HCT116 (cell line): Measurements from ENCODE around the gene TPI1. TPM values are rescaled to one million over a fixed set of nuclear protein-coding genes. Genes with fewer than 3 reads are reported as not detected.

Source experiments
- ATAC-seq: fragments of 200-7000 bp; cut with Tn5 transposase; 2 replicates; pipeline ENCODE4 v1.9.1; 2020; ENCODE audit warnings: mild to moderate bottlenecking, moderate library complexity
- BruUV-seq: library from RNA; stranded (reverse); fragments of 400-500 nt; replicated peaks from 2 replicates; lab custom pipeline; 2021; lab: Mats Ljungman, UMichigan
- CTCF ChIA-PET: fragments of 300-600 bp; sonication (Branson Sonifier 250); formaldehyde crosslinking; loops from one replicate; lab custom pipeline; 2021; ENCODE audit warnings: antibody characterized with exemption; lab: Charles Lee
- POLR2A ChIA-PET: fragments of 300-600, 350-600 bp; sonication (Branson Sonifier 250); formaldehyde crosslinking; loops from one replicate; lab custom pipeline; 2021; ENCODE audit warnings: antibody characterized with exemption; lab: Charles Lee
- RAD21 ChIA-PET, 2 experiments: fragments of 300-600 bp; sonication (Branson Sonifier 250); formaldehyde crosslinking; loops; one replicate each; lab custom pipeline; 2023; ENCODE audit warnings: low total read pairs in 2 of 2; ENCODE audit not compliant: uncharacterized antibody in 2 of 2, unreplicated experiment in 2 of 2, low non-redundant PET in 1 of 2; lab: Charles Lee
- DNase-seq: peaks from one replicate; pipeline ENCODE4 v3.0.0-alpha.2; 2010; ENCODE audit warnings: low read depth, low spot score
- H2AFZ ChIP-seq: fragments of 200-600 bp; shearing (Covaris generic), sonication (generic); 2 replicates; pipeline ENCODE4 v1.6.1; 2017; ENCODE audit warnings: low read depth, mixed run types, mixed read lengths, antibody characterized with exemption, low read length; ENCODE audit not compliant: poor library complexity, severe bottlenecking
- H3K27ac ChIP-seq: 2 replicates; pipeline ENCODE4 v1.5.1; 2012; ENCODE audit warnings: low read depth, low read length
- H3K27me3 ChIP-seq: fragments of 200-600 bp; sonication (generic); 2 replicates; pipeline ENCODE4 v1.6.1; 2016; ENCODE audit warnings: mixed run types, low read length, mixed read lengths; ENCODE audit not compliant: insufficient read depth
- H3K36me3 ChIP-seq, 2 experiments: fragments of 200-500 bp in 1 of 2; fragments of 200-600 bp in 1 of 2; sonication (Bioruptor generic) in 1 of 2; sonication (generic) in 1 of 2; 2 replicates each; pipeline versions ENCODE4 v1.5.1 to v1.6.1; 2014 to 2016; ENCODE audit warnings: low read length in 2 of 2, inconsistent platforms in 1 of 2, mixed read lengths in 1 of 2, mixed run types in 1 of 2; ENCODE audit not compliant: insufficient read depth in 2 of 2, control insufficient read depth in 1 of 2
- H3K4me1 ChIP-seq, 2 experiments: fragments of 200-600 bp in 1 of 2; sonication (generic) in 1 of 2; 2 replicates each; pipeline versions ENCODE4 v1.5.1 to v1.6.1; 2012 to 2017; ENCODE audit warnings: low read length in 2 of 2, inconsistent platforms in 1 of 2, mild to moderate bottlenecking in 1 of 2, mixed read lengths in 1 of 2, mixed run types in 1 of 2, moderate library complexity in 1 of 2; ENCODE audit not compliant: insufficient read depth in 2 of 2, control insufficient read depth in 1 of 2
- H3K4me2 ChIP-seq: fragments of 200-600 bp; sonication (generic); 2 replicates; pipeline ENCODE4 v1.6.1; 2017; ENCODE audit warnings: mixed run types, low read length, mixed read lengths
- H3K4me3 ChIP-seq, 2 experiments: fragments of 200-600 bp in 1 of 2; sonication (generic) in 1 of 2; replicated peaks in 1 of 2; 2 replicates each; pipeline ENCODE4 v1.5.1; 2011 to 2016; ENCODE audit warnings: low read length in 2 of 2, control low read depth in 1 of 2, low read depth in 1 of 2, mild to moderate bottlenecking in 1 of 2, mixed read lengths in 1 of 2, mixed run types in 1 of 2
- H3K79me2 ChIP-seq: fragments of 200-600 bp; sonication (generic); 2 replicates; pipeline ENCODE4 v1.6.1; 2017; ENCODE audit warnings: mild to moderate bottlenecking, mixed run types, low read length, moderate library complexity, mixed read lengths; ENCODE audit not compliant: insufficient read depth
- H3K9ac ChIP-seq: fragments of 200-600 bp; sonication (generic); 2 replicates; pipeline ENCODE4 v1.6.1; 2016; ENCODE audit warnings: low read length, mixed read lengths
- H3K9me2 ChIP-seq: fragments of 200-600 bp; sonication (generic), shearing (Covaris generic); 2 replicates; pipeline ENCODE4 v1.6.1; 2017; ENCODE audit warnings: mixed run types, mild to moderate bottlenecking, moderate library complexity; ENCODE audit not compliant: insufficient read depth
- H3K9me3 ChIP-seq, 2 experiments: fragments of 200-500 bp in 1 of 2; fragments of 200-600 bp in 1 of 2; sonication (Bioruptor generic) in 1 of 2; sonication (generic) in 1 of 2; 2 replicates each; pipeline ENCODE4 v1.6.1; 2014 to 2017; ENCODE audit warnings: low read length in 2 of 2, mixed read lengths in 2 of 2, inconsistent platforms in 1 of 2, low read depth in 1 of 2, mild to moderate bottlenecking in 1 of 2, mixed run types in 1 of 2, moderate library complexity in 1 of 2; ENCODE audit not compliant: control insufficient read depth in 1 of 2, insufficient read depth in 1 of 2
- H4K20me1 ChIP-seq: fragments of 200-600 bp; sonication (generic), shearing (Covaris generic); 2 replicates; pipeline ENCODE4 v1.6.1; 2017; ENCODE audit warnings: mixed run types, mild to moderate bottlenecking, moderate library complexity; ENCODE audit not compliant: insufficient read depth
- ATF3 ChIP-seq: IDR thresholded peaks from 2 replicates; pipeline ENCODE4 v1.6.1; 2012
- EGR1 ChIP-seq: IDR thresholded peaks from 2 replicates; pipeline ENCODE4 v1.6.1; 2012; ENCODE audit warnings: low read depth
- ELF1 ChIP-seq: IDR thresholded peaks from 2 replicates; pipeline ENCODE4 v1.6.1; 2012; ENCODE audit warnings: low read depth, borderline replicate concordance
- EZH2phosphoT487 ChIP-seq: fragments of 200-600 bp; IDR thresholded peaks from 2 replicates; pipeline ENCODE4 v1.6.1; 2018; ENCODE audit warnings: antibody characterized with exemption, borderline replicate concordance
- FOSL1 ChIP-seq: IDR thresholded peaks from 2 replicates; pipeline ENCODE4 v1.6.1; 2012; ENCODE audit warnings: low read depth
- POLR2A ChIP-seq: IDR thresholded peaks from 2 replicates; pipeline ENCODE4 v1.7.0; 2011; ENCODE audit warnings: borderline replicate concordance; ENCODE audit not compliant: insufficient read depth, insufficient read length; ENCODE audit errors: extremely low read depth
- POLR2AphosphoS5 ChIP-seq: IDR thresholded peaks from 2 replicates; pipeline ENCODE4 v1.6.1; 2011; ENCODE audit warnings: mild to moderate bottlenecking, low read depth, low read length, moderate library complexity
- RAD21 ChIP-seq: IDR thresholded peaks from 2 replicates; pipeline ENCODE4 v1.6.1; 2012; ENCODE audit warnings: low read depth, mild to moderate bottlenecking
- SP1 ChIP-seq: IDR thresholded peaks from 2 replicates; pipeline ENCODE4 v1.6.1; 2012; ENCODE audit warnings: low read depth
- SRF ChIP-seq: IDR thresholded peaks from 2 replicates; pipeline ENCODE4 v1.6.1; 2012; ENCODE audit warnings: low read depth
- YY1 ChIP-seq: IDR thresholded peaks from 2 replicates; pipeline ENCODE4 v1.6.1; 2011; ENCODE audit warnings: low read length, low read depth, moderate library complexity, mild to moderate bottlenecking; ENCODE audit not compliant: insufficient replicate concordance; ENCODE audit errors: extremely low read depth
- ZFX ChIP-seq: fragments of 450-650 bp; IDR thresholded peaks from 2 replicates; pipeline ENCODE4 v1.6.1; 2017
- intact Hi-C: fragments of 100-400 bp; cut with micrococcal nuclease; formaldehyde crosslinking; loops from 2 replicates; pipeline ENCODE4 v1.10.0; 2022
- total RNA-seq: library from RNA; stranded (reverse); gene quantifications from one replicate; pipeline ENCODE4 v1.2.1, GENCODE V29; 2021; ENCODE audit not compliant: unreplicated experiment
- TF ChIP-seq, protein P1 (sequence below): IDR thresholded peaks from 2 replicates; pipeline ENCODE4 v1.6.1; 2011; ENCODE audit warnings: mild to moderate bottlenecking, low read length, moderate library complexity; ENCODE audit not compliant: insufficient replicate concordance; ENCODE audit errors: extremely low read depth
- TF ChIP-seq, protein P2 (sequence below): IDR thresholded peaks from 2 replicates; pipeline ENCODE4 v1.6.1; 2012

The TPI1 gene
- total RNA-seq, 1 experiment from 2014 or later: 1,068 TPM

DNA sequence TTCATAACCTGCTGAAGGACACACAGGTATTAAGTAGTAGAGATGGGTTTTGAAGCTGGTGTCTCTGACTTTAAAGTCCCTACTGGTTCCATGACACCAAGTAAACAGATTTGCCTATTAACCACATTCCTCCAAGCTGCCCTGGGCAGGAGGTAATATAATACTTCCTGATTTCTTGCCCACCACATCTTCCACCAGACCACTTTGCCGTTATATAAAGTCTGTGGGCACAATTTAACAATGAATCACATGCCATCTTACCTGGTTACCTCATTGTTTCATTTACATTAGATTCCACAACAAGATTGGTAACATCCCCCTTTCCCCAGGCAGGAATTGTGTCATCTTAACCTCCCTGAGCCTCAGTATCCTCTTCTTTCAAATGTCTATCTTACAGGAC lies 36.4 kb downstream of the TPI1 start:
- no peak for DNase-seq
- no TSS peak for BruUV-seq
- RAD21 ChIA-PET: no interaction called here
- Histone ChIP-seq H3K27ac (0 out of 2 replicates have a peak overlapping the region, but pooled peaks have one; percentile 26), H2AFZ (no peak overlapping the region), H3K79me2 (no peaks in the 10 kb centered on the region), H3K36me3 (no peaks in the 10 kb centered on the region), H3K4me3 (peak overlapping the region in 1 of 2 experiments; percentile 82; a peak in 2 of 4 replicates), H3K9me3 (no peaks in the 10 kb centered on the region), H3K27me3 (no peaks in the 10 kb centered on the region), H4K20me1 (no peaks in the 10 kb centered on the region), H3K4me2 (peak overlapping the region; percentile 98), H3K4me1 (peaks cover 10 to 31% of the 10 kb centered on the region in 2 experiments), H3K9me2 (no peaks in the 10 kb centered on the region), H3K9ac (peak overlapping the region; percentile 80; the same call in 1 of the 2 replicates)
- no peak for TF ChIP-seq YY1
- TF ChIP-seq, protein P1, sequence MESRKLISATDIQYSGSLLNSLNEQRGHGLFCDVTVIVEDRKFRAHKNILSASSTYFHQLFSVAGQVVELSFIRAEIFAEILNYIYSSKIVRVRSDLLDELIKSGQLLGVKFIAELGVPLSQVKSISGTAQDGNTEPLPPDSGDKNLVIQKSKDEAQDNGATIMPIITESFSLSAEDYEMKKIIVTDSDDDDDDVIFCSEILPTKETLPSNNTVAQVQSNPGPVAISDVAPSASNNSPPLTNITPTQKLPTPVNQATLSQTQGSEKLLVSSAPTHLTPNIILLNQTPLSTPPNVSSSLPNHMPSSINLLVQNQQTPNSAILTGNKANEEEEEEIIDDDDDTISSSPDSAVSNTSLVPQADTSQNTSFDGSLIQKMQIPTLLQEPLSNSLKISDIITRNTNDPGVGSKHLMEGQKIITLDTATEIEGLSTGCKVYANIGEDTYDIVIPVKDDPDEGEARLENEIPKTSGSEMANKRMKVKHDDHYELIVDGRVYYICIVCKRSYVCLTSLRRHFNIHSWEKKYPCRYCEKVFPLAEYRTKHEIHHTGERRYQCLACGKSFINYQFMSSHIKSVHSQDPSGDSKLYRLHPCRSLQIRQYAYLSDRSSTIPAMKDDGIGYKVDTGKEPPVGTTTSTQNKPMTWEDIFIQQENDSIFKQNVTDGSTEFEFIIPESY: no peak
- no peak for TF ChIP-seq ELF1
- TF ChIP-seq EZH2phosphoT487: no peak
- TF ChIP-seq ATF3: no peak
- TF ChIP-seq SRF: no peak
- TF ChIP-seq, protein P2, sequence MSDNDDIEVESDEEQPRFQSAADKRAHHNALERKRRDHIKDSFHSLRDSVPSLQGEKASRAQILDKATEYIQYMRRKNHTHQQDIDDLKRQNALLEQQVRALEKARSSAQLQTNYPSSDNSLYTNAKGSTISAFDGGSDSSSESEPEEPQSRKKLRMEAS: no peak
- TF ChIP-seq RAD21: no peak
- no peak for TF ChIP-seq POLR2A
- no peak for TF ChIP-seq ZFX
- TF ChIP-seq POLR2AphosphoS5: no peak
- TF ChIP-seq SP1: no peak
- no peak for TF ChIP-seq EGR1
- TF ChIP-seq FOSL1: no peak
- ATAC-seq: no peak
- CTCF ChIA-PET: interaction anchor here (1.5 kb wide), 1 partner anchor 22 kb away, joined by 5 read pairs; no protein-coding TSS in a partner anchor
- POLR2A ChIA-PET: interaction anchor here (1.3 to 1.5 kb wide), 3 partner anchors 12 to 22 kb away, joined by 3 to 4 read pairs (median 3); no protein-coding TSS in a partner anchor
- intact Hi-C loops: no loop called here
